ENCODE results near the gene CDK12. TPM values are rescaled to one million over a fixed set of nuclear protein-coding genes. Genes with fewer than 3 reads are reported as not detected.

CDK12 gene
- total RNA-seq, 1 experiment from 2014 or later: 51.2 TPM

- Histone ChIP-seq H3K9me2 (ENCODE audit: insufficient read depth) (no peaks in the 10 kb centered on the region), H3K4me3 (replicated peaks in 1 of 2; ENCODE audit: low read depth in 1 of 2, low read length in 2 of 2) (no peak overlapping the region), H3K4me1 (ENCODE audit: control insufficient read depth in 1 of 2, insufficient read depth in 2 of 2, low read length in 2 of 2) (no peaks in the 10 kb centered on the region), H3K9me3 (ENCODE audit: control insufficient read depth in 1 of 2, insufficient read depth in 1 of 2, low read depth in 1 of 2, low read length in 2 of 2) (no peaks in the 10 kb centered on the region), H4K20me1 (ENCODE audit: insufficient read depth) (no peaks in the 10 kb centered on the region), H3K4me2 (ENCODE audit: low read length) (no peak overlapping the region), H3K27ac (ENCODE audit: low read depth, low read length) (no peak overlapping the region), H3K27me3 (ENCODE audit: insufficient read depth, low read length) (no peaks in the 10 kb centered on the region), H2AFZ (ENCODE audit: low read depth, low read length, poor library complexity, severe bottlenecking) (no peak overlapping the region), H3K9ac (ENCODE audit: low read length) (no peak overlapping the region), H3K79me2 (ENCODE audit: insufficient read depth, low read length) (no peaks in the 10 kb centered on the region), H3K36me3 (ENCODE audit: control insufficient read depth in 1 of 2, insufficient read depth in 2 of 2, low read length in 2 of 2) (peaks cover 54 to 57% of the 10 kb centered on the region in 2 experiments)
- BruUV-seq (replicated peaks): no TSS peak
- no peak for TF ChIP-seq SRF (IDR thresholded peaks at IDR 0.05; ENCODE audit: low read depth)
- no peak for TF ChIP-seq SP1 (IDR thresholded peaks at IDR 0.05; ENCODE audit: low read depth)
- no peak for TF ChIP-seq ELF1 (IDR thresholded peaks at IDR 0.05; ENCODE audit: borderline replicate concordance, low read depth)
- TF ChIP-seq MAX (IDR thresholded peaks at IDR 0.05): no peak
- no peak for TF ChIP-seq ZNF274 (IDR thresholded peaks at IDR 0.05; ENCODE audit: low read depth, low read length)
- TF ChIP-seq FOSL1 (IDR thresholded peaks at IDR 0.05; ENCODE audit: low read depth): no peak
- TF ChIP-seq CBX3 (IDR thresholded peaks at IDR 0.05; ENCODE audit: low read depth): no peak
- TF ChIP-seq ZBTB33 (IDR thresholded peaks at IDR 0.05; ENCODE audit: extremely low read depth, insufficient replicate concordance, low read length): no peak
- no peak for TF ChIP-seq CEBPB (IDR thresholded peaks at IDR 0.05; ENCODE audit: low read depth)
- TF ChIP-seq EGR1 (IDR thresholded peaks at IDR 0.05; ENCODE audit: low read depth): no peak
- DNase-seq (ENCODE audit: low read depth, low spot score): no peak
- CTCF ChIA-PET: interaction anchor here (1.2 to 1.6 kb wide), 2 partner anchors 96 to 97 kb away, joined by 5 read pairs; no protein-coding TSS in a partner anchor
- ATAC-seq: no peak
- intact Hi-C loops (cut with micrococcal nuclease): loop anchor here (10.0 kb wide), 1 partner anchor 321 kb away; the partner anchor contains the start of gene RPL19
- POLR2A ChIA-PET: no interaction called here
- RAD21 ChIA-PET (ENCODE audit: low non-redundant PET in 1 of 2, low total read pairs in 2 of 2, uncharacterized antibody in 2 of 2, unreplicated experiment in 2 of 2): no interaction called here
These were observed 64.7 kb downstream of the CDK12 start for GRCh38 chr17:39525801-39526506.
